Stimulated activated CD4-positive, alpha-beta T cell treated with anti-CD3 and anti-CD28 coated beads, Interleukin-1b, Interleukin-23, amount 100 ng/mL, for 1 hour (primary cell): Measurements from ENCODE around the gene ADIRF.
"Not testable (repeated sequence)": the region's sequence is repeated elsewhere in the genome, so short reads cannot be mapped to it uniquely, and the experiment has no call there.

Experiments
- DNase-seq, 2 donors: peaks; one replicate each; pipeline ENCODE4 v3.0.0-alpha.2; 2020; ENCODE audit warnings: low read depth in 2 of 2

ADIRF gene

GRCh38 chr10:87020056-87020455, 51.8 kb downstream of the ADIRF start, which contains the start of gene FAM25A:
TSS of gene FAM25A (plus strand) at chr10:87020294. CDS start at chr10:87020325, 31 bp downstream.
- not testable (repeated sequence) for DNase-seq
